Right kidney (tissue), 1 donor: Measurements from ENCODE around the gene NTRK2.

Experiments used
- DNase-seq: peaks from one replicate; pipeline ENCODE4 v3.0.0-alpha.2; 2016

Gene NTRK2

DNA sequence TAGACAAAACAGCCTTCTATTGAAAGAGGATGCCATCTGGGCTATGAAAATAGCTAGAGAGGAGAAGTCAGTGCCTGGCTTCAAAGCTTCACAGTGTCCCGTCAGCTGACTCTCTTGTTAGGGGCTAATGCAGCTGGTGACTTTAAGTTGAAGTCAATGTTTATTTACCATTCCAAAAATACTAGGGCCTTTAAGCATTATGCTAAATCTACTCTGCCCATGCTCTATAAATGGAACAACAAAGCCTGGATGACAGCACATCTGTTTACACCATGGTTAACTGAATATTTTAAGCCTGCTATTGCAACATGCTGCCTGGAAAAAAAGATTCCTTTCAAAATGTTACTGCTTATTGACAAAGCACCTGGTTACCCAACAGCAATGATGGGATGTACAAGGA, 309.1 kb downstream of the NTRK2 start:
- DNase-seq, result no peak

DNA sequence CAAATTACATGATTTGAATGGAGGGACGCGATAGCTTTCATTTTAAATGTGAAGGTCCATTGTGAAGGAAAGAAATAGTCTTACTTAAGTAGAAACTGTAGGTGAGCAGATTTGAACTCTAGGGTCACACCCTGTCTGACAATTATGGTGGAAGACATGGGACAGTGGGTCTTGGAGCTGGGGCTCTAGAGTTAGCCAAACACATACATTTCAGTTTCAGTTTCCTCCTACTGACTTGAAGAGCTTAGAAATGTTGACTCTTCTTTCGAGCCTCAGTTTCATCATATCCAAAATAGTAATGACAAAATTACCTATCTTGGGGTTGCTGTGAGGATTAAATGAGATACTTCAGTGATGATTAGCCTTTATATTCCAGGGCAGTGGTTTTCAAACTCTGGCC, 314.2 kb downstream of the NTRK2 start:
- DNase-seq, result no peak

DNA sequence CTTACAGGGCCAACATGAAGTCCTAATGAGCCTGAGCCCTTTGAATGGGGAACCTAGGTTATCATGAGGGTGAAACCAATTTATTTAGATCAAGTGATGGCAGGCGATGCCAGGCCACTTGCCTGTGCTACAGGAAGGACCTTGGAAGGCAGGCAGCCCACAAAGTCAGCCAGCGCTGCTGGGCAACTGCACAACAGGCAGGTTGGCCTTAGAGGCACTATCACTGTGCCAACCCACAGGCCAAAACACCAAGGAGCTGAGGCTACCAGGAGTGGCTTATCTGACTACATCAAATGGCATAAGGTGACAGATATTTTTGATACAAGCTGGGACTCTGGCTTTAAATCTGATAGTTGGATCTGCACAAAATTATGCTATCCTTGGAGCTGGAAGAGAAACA, 319.1 kb downstream of the NTRK2 start:
- no peak for DNase-seq

DNA sequence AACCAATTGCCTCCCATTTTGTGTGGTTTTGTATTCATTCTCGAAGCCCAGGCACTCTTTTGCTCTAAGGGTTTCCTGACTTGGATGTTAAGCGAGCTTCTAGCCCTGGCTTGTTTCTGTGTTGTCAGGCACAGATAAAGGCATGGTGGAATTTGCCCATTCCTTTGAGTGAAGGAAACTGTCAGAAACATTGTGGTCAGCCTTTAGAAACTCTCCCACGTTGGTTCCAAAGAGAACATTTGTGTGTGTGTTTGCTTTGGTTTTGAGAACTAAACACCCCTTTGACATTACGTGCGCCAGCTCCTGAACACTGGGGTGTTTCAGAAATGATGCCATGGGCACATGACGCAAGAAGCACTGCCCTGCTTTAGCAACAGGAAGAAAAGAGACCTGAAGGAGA, 320.9 kb downstream of the NTRK2 start:
- DNase-seq, result no peak

GRCh38 chr9:84990850-84991513, 321.5 kb downstream of the NTRK2 start:
- DNase-seq, result no peak

- no peak for DNase-seq
These were observed 322.0 kb downstream of the NTRK2 start for GRCh38 chr9:84991514-84991870.

GRCh38 chr9:84992381-84992780, 322.9 kb downstream of the NTRK2 start:
- no peak for DNase-seq

- DNase-seq, result no peak
These were observed 323.6 kb downstream of the NTRK2 start for GRCh38 chr9:84993105-84993504.

GRCh38 chr9:84996029-84996428, 326.5 kb downstream of the NTRK2 start:
- DNase-seq, result no peak

DNA sequence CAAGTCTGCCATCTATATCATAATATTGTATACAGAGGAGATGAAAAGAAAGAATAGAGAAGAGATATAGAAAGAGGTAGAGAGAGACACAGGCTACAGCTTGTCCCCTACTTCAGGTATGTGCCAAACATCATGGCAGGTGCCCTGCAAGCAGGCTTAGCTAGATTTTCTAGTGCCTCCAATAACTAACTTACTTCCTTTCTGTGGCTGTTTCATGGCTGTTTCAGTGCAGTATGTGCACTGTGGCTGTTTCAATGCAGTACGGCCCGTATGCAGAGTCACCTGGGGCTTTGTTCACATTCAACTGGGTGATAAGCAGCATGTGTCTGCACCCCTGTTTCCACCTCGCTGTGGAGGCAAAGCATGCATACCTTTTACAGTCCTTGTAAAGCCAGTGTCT, 327.2 kb downstream of the NTRK2 start:
- DNase-seq, result no peak

DNA sequence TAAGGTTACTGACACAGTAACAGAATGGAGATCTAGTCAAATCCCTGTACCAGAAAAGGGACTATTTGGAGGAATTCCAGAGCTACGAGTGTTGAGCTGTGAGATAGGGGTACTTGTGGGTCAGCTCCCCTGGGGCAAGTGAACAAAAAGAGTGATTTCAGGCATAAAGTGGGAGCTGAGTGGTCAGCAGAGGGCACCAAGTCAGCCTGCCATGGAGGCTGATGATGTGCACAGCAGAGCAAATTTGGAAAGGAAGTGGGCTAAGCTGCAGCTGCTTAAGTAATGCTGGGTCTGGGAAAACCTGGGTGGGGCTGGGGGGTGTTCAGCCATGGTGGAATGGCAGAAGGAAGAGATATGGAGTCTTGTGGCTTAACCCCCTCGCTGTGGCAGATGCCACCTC, 327.9 kb downstream of the NTRK2 start:
- no peak for DNase-seq

DNA sequence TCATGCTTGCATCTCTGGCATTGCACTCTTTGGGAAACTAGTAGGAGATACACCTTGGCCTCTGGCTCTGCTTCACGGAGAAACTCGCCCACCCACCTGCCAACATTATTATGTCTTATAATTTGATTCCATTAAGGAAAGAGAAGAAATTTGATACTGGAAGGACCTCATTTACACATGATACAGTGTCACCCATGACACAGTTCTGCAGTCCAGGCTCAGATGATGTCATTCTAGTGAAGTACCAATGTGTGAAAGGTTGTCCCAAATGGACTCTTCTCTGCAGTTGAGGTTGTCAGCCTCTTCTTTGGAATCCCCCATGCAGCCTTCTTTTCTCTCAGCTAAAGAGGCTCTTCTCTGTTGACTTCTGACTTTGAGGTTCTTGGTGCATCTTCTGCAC, 329.1 kb downstream of the NTRK2 start:
- DNase-seq, result no peak

DNA sequence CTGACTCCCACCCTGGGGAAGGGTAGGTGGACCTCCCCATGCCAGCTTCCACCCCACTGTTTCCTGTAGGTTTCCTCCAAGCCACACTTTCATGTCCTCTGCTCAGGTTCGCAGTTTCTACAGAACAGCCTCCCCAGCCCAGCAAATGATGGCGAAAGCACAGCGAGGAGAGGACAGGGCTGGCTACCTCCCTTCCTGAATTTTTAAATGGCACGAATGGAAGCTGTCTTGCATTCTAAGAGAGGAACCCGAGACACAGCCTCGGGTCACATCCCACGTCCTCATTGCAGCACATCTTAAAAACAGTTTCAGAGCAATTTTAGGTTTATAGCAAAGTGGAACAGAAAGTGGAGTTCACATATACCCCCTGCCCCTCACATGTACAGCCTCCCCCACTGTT, 330.3 kb downstream of the NTRK2 start:
- no peak for DNase-seq

- no peak for DNase-seq
These were observed 332.4 kb downstream of the NTRK2 start for GRCh38 chr9:85001925-85002324.

- no peak for DNase-seq
These were observed 335.4 kb downstream of the NTRK2 start for GRCh38 chr9:85004818-85005413.

- DNase-seq, result no peak
These were observed 338.2 kb downstream of the NTRK2 start for GRCh38 chr9:85007748-85008147.

DNA sequence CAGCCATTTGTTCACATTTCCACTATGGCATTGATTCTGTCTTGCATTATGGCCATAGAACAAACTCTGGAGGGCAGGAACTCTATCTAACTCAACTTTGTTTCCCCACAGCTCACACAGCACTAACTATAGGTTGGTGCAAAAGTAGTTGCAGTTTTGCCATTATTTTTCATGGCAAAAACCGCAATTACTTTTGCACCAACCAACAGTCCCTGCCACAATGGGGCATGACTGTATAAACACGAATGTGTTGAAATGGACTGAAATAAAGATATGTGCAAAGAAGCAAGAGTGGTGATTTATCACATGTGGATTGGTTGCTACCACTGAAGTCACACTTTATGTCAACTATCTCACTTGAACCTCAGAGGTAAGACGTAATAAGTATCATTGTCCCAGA, 338.7 kb downstream of the NTRK2 start:
- DNase-seq, result no peak

DNA sequence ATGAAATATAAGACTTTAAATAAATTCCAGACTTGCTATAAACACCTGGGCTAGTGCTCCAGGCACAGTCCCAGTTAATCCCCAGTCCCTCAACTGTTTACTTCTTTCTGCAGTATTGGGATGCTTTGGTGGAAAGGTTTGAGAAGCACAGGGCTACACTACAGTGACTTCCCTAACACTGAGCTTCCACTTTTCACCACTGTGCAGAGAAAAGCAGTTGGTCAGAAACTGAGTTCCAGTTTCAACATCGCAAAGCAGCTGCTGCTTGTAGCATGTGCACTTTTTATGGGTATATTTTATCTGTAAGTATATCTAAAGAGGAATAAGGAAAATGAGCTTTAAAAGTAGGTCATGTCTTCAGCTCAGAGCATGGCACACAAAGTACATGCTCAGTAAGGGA, 339.7 kb downstream of the NTRK2 start:
- DNase-seq, result no peak

- DNase-seq, result no peak
These were observed 344.2 kb downstream of the NTRK2 start for GRCh38 chr9:85013703-85014102.

- no peak for DNase-seq
These were observed 344.8 kb downstream of the NTRK2 start for GRCh38 chr9:85014292-85014691.

- peak; percentile 36 for DNase-seq
These were observed 347.0 kb downstream of the NTRK2 start for GRCh38 chr9:85016384-85017006.

- DNase-seq, result no peak
These were observed 351.3 kb downstream of the NTRK2 start for GRCh38 chr9:85020791-85021190.

GRCh38 chr9:85021686-85022085, 352.2 kb downstream of the NTRK2 start:
- no peak for DNase-seq

DNA sequence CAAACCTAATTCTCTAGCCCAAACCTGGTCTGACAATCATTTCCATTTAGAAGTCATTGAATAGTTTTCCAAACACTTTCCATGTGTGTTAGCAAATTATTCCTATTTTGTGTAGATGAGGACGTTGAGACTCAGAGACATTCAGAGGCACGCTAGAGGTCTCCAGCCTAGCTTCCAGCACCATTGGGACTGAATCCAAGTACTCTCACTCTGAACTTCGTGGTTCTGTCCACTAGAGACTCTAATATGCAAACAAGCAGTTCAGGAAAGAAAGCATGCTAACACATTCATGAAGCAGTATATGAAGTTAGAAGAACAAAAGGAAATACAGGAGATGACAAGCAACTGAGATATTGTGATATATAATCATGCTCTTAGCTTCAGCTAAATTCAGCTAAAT, 354.8 kb downstream of the NTRK2 start:
- no peak for DNase-seq
